Gastroesophageal sphincter (tissue), 4 donors: ENCODE measurements around the gene FNDC3B. TPM values are rescaled to one million over a fixed set of nuclear protein-coding genes. Genes with fewer than 3 reads are reported as not detected.
A peak's percentile ranks its signal among the peaks of the same experiment; 100 is the strongest.

Experiments used
- ATAC-seq: fragments of 150-250 bp; one replicate; pipeline ENCODE4 v1.9.1; 2016; ENCODE audit warnings: mild to moderate bottlenecking, moderate library complexity
- H3K27ac ChIP-seq, 4 donors: fragments of 200-600 bp; sonication (generic) in 3 of 4; 1 replicate in 3 of 4; 2 replicates in 1 of 4; pipeline ENCODE4 v1.5.1; 2016 to 2019
- H3K27me3 ChIP-seq: fragments of 200-600 bp; sonication (generic); one replicate; pipeline ENCODE4 v1.5.1; 2019
- H3K36me3 ChIP-seq, 2 donors: fragments of 200-600 bp; sonication (generic); one replicate each; pipeline ENCODE4 v1.5.1; 2019; ENCODE audit warnings: control low read depth in 1 of 2
- H3K4me1 ChIP-seq, 3 donors: fragments of 200-600 bp; sonication (generic); 1 replicate in 2 of 3; 2 replicates in 1 of 3; pipeline ENCODE4 v1.5.1; 2016 to 2019; ENCODE audit warnings: control low read depth in 2 of 3
- H3K4me3 ChIP-seq, 2 donors: fragments of 200-600 bp; sonication (generic); one replicate each; pipeline ENCODE4 v1.5.1; 2019; ENCODE audit warnings: mild to moderate bottlenecking in 1 of 2, moderate library complexity in 1 of 2
- H3K9me3 ChIP-seq, 3 donors: fragments of 200-600 bp; sonication (generic); one replicate each; pipeline ENCODE4 v1.5.1; 2017 to 2019; ENCODE audit warnings: control low read depth in 2 of 3
- EP300 ChIP-seq: sonication (generic); formaldehyde crosslinking; IDR thresholded peaks from one replicate; pipeline ENCODE4 v1.6.1; 2017; ENCODE audit warnings: antibody characterized with exemption, mild to moderate bottlenecking
- POLR2A ChIP-seq, 2 donors: fragments of 450-650 bp; IDR thresholded peaks; one replicate each; pipeline ENCODE4 v1.6.1; 2017; ENCODE audit warnings: antibody characterized with exemption in 2 of 2, mild to moderate bottlenecking in 2 of 2, moderate library complexity in 1 of 2
- POLR2AphosphoS5 ChIP-seq: sonication (generic); formaldehyde crosslinking; IDR thresholded peaks from one replicate; pipeline ENCODE4 v1.6.1; 2017; ENCODE audit warnings: antibody characterized with exemption
- WGBS, 2 donors: methylation state at CpG; one replicate each; pipeline ENCODE4 v1.1.5; 2018; ENCODE audit warnings: low coverage in 1 of 2; 5-methylcytosine and 5-hydroxymethylcytosine counted together
- total RNA-seq, 4 donors: library from RNA; depleted of rRNA; stranded (reverse); fragments of >200 nt; gene quantifications; one replicate each; pipeline ENCODE4 v1.1.0, GENCODE V29; 2016
- TF ChIP-seq, protein P1 (sequence below), 4 experiments: fragments of 200-600 bp in 2 of 4; fragments of 450-650 bp in 2 of 4; sonication (generic) in 1 of 4; IDR thresholded peaks; one replicate each; pipeline ENCODE4 v1.5.1; 2017 to 2019; ENCODE audit warnings: antibody characterized with exemption in 4 of 4, mild to moderate bottlenecking in 2 of 4, moderate library complexity in 2 of 4

The FNDC3B gene
- total RNA-seq, 4 donors from 2014 or later = 53.1 to 97.2 (median 70.8) TPM

DNA sequence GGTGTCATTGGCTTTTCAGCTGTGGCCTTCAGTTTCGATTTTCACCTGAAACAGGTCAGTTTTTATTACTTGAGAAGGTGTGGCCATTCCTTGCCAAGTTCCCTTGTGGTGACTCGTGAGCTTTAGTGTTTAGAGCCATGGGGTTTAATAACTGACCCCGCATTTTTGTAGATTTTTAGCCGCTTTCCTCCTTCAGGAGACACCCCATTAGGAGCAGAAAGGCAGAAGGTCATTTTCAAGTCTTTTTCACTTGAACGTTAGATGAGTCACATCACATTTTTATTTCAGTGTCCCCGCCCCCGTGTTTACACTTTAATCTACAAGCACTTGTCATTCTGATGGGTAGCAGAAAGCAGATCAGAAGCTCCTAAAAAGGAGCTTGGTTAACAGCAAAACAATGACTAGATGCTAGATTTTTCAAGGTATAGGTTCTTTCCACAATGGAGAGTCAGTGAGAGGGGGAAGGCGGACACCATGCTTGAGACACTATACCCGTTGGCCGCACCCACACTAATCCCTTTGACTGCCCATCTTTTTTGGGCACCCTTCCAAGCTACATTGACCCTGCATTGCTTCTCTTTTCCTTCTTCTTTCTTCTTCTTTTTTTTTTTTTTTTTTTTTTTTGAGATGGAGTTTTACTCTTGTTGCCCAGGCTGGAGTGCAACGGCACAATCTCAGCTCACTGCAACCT is 276.2 kb downstream of the FNDC3B start:
- peaks cover 0 to 38% of the 10 kb centered on the region in 2 donors for H3K36me3 ChIP-seq
- H3K27ac ChIP-seq = peak overlapping the region in 2 of 4 donors; percentile 71 to 74
- H3K9me3 ChIP-seq = no peaks in the 10 kb centered on the region
- peaks cover 24 to 83% (median 38%) of the 10 kb centered on the region in 3 donors for H3K4me1 ChIP-seq
- no peaks in the 10 kb centered on the region for H3K27me3 ChIP-seq
- ATAC-seq = no peak
- no peak for TF ChIP-seq EP300
- TF ChIP-seq POLR2AphosphoS5 = peak; percentile 69
- 55 to 60% methylated on average over 9 to 10 of the region's 11 CpGs for WGBS, 2 donors
- H3K4me3 ChIP-seq = no peak overlapping the region

GRCh38 chr3:172316758-172317157 is 277.4 kb downstream of the FNDC3B start:
- H3K27me3 ChIP-seq = no peaks in the 10 kb centered on the region
- peaks cover 24 to 86% (median 40%) of the 10 kb centered on the region in 3 donors for H3K4me1 ChIP-seq
- H3K4me3 ChIP-seq = no peak overlapping the region
- no peak for ATAC-seq
- TF ChIP-seq, protein P1, sequence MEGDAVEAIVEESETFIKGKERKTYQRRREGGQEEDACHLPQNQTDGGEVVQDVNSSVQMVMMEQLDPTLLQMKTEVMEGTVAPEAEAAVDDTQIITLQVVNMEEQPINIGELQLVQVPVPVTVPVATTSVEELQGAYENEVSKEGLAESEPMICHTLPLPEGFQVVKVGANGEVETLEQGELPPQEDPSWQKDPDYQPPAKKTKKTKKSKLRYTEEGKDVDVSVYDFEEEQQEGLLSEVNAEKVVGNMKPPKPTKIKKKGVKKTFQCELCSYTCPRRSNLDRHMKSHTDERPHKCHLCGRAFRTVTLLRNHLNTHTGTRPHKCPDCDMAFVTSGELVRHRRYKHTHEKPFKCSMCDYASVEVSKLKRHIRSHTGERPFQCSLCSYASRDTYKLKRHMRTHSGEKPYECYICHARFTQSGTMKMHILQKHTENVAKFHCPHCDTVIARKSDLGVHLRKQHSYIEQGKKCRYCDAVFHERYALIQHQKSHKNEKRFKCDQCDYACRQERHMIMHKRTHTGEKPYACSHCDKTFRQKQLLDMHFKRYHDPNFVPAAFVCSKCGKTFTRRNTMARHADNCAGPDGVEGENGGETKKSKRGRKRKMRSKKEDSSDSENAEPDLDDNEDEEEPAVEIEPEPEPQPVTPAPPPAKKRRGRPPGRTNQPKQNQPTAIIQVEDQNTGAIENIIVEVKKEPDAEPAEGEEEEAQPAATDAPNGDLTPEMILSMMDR (IDR thresholded peaks at IDR 0.05) = no peak
- TF ChIP-seq POLR2A (IDR thresholded peaks at IDR 0.05) = no peak
- no peak for TF ChIP-seq EP300
- TF ChIP-seq POLR2AphosphoS5 = no peak
- 73 to 80% methylated on average over 4 of the region's 4 CpGs for WGBS, 2 donors
- H3K27ac ChIP-seq = peak overlapping the region in 3 of 4 donors; percentile 40 to 74 (median 71)
- H3K36me3 ChIP-seq = peaks cover 0 to 28% of the 10 kb centered on the region in 2 donors
- no peaks in the 10 kb centered on the region for H3K9me3 ChIP-seq

DNA sequence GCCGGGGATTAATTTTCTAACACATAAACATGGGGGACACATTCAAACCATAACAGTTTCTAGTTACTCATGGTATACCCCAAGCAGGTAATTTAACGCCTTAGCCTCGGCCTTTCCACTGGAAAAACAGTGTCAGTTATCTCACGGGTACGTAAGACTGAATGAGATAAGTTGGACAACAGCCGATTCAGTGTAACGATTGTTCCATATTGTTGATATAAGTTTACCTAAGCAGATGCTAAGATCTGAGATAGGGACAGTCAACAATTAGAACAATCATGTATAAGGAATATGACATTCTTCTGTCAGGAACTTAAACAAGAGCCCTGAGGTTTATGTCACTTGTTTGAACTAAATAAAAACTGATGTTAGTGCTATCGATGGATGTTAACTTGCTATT is 278.1 kb downstream of the FNDC3B start:
- Histone ChIP-seq H3K27ac (peak overlapping the region; percentile 54 to 78 (median 72)), H3K9me3 (no peaks in the 10 kb centered on the region), H3K27me3 (no peaks in the 10 kb centered on the region), H3K36me3 (peaks cover 0 to 27% of the 10 kb centered on the region in 2 donors), H3K4me3 (no peak overlapping the region), H3K4me1 (peaks cover 24 to 81% (median 40%) of the 10 kb centered on the region in 3 donors)
- 71 to 86% methylated on average over 1 to 8 of the region's 8 CpGs for WGBS, 2 donors
- no peak for ATAC-seq
- TF ChIP-seq, protein P1 (IDR thresholded peaks at IDR 0.05) = no peak
- TF ChIP-seq POLR2AphosphoS5 = no peak
- TF ChIP-seq EP300 = no peak
- no peak for TF ChIP-seq POLR2A (IDR thresholded peaks at IDR 0.05)

- TF ChIP-seq POLR2AphosphoS5 = peak; percentile 89
- no peak for TF ChIP-seq POLR2A (IDR thresholded peaks at IDR 0.05)
- Histone ChIP-seq H3K9me3 (no peaks in the 10 kb centered on the region), H3K27me3 (no peaks in the 10 kb centered on the region), H3K27ac (peak overlapping the region; percentile 54 to 78 (median 72)), H3K4me3 (no peak overlapping the region), H3K4me1 (peaks cover 24 to 79% (median 40%) of the 10 kb centered on the region in 3 donors), H3K36me3 (peaks cover 0 to 22% of the 10 kb centered on the region in 2 donors)
- ATAC-seq = peak; percentile 84
- 0% methylated on average over 1 of the region's 1 CpG for WGBS, 2 donors
Measured at GRCh38 chr3:172317984-172318383, 278.6 kb downstream of the FNDC3B start.

- no peak for ATAC-seq
- WGBS, 2 donors = 34 to 44% methylated on average over 7 to 8 of the region's 8 CpGs
- H3K27ac ChIP-seq = peak overlapping the region in 3 of 4 donors; percentile 71 to 78 (median 74)
- H3K36me3 ChIP-seq = peaks cover 0 to 18% of the 10 kb centered on the region in 2 donors
- H3K4me1 ChIP-seq = peaks cover 24 to 62% (median 40%) of the 10 kb centered on the region in 3 donors
- H3K9me3 ChIP-seq = no peaks in the 10 kb centered on the region
- H3K4me3 ChIP-seq = no peak overlapping the region
- TF ChIP-seq, protein P1 (IDR thresholded peaks at IDR 0.05) = no peak
- TF ChIP-seq POLR2AphosphoS5 = no peak
- TF ChIP-seq POLR2A (IDR thresholded peaks at IDR 0.05) = no peak
- TF ChIP-seq EP300 = no peak
- H3K27me3 ChIP-seq = no peaks in the 10 kb centered on the region
Measured at GRCh38 chr3:172319595-172319994, 280.2 kb downstream of the FNDC3B start.

DNA sequence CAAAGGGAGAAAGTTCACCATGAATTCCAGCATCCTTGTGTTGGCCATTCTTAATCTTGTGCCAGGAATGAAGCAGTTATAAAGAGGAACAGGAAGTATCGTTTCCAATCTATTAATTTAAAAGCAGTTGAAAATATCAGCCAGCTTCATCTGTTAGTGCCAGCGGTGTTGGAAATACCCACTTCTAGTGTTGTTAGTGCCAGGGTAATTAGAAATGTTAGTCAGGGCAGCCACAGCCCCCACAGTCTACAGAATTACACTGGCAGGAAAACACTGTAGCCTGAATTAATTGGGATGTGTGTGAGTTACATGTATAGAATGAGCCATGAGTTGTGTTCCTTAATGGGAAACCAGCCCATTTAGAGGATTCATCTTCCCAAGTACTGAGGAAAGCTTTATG is 281.1 kb downstream of the FNDC3B start:
- no peaks in the 10 kb centered on the region for H3K27me3 ChIP-seq
- TF ChIP-seq EP300 (no peak), POLR2AphosphoS5 (no peak), POLR2A (IDR thresholded peaks at IDR 0.05) (no peak)
- TF ChIP-seq, protein P1 (IDR thresholded peaks at IDR 0.05) = no peak
- H3K9me3 ChIP-seq = no peaks in the 10 kb centered on the region
- H3K4me1 ChIP-seq = peaks cover 24 to 54% (median 39%) of the 10 kb centered on the region in 3 donors
- H3K27ac ChIP-seq = peak overlapping the region in 3 of 4 donors; percentile 14 to 74 (median 71)
- no peak overlapping the region for H3K4me3 ChIP-seq
- no peak for ATAC-seq
- WGBS, 2 donors = 39 to 58% methylated on average over 2 of the region's 2 CpGs
- peaks cover 0 to 25% of the 10 kb centered on the region in 2 donors for H3K36me3 ChIP-seq
